ENCODE data around the gene SPECC1L.

The SPECC1L gene

GRCh38 chr22:24363243-24363642 is 92.6 kb downstream of the SPECC1L start:
- no peak for TF ChIP-seq CTCF (IDR thresholded peaks at IDR 0.05)

GRCh38 chr22:24366701-24367100 is 96.1 kb downstream of the SPECC1L start:
- no peak for TF ChIP-seq CTCF (IDR thresholded peaks at IDR 0.05)

- TF ChIP-seq CTCF (IDR thresholded peaks at IDR 0.05): no peak
These were observed 97.2 kb downstream of the SPECC1L start for GRCh38 chr22:24367841-24368240.

- TF ChIP-seq CTCF (IDR thresholded peaks at IDR 0.05): no peak
These were observed 99.8 kb downstream of the SPECC1L start for GRCh38 chr22:24370401-24370800.

GRCh38 chr22:24376002-24376401 is 105.4 kb downstream of the SPECC1L start:
- no peak for TF ChIP-seq CTCF (IDR thresholded peaks at IDR 0.05)

GRCh38 chr22:24376586-24376985 is 106.0 kb downstream of the SPECC1L start:
- no peak for TF ChIP-seq CTCF (IDR thresholded peaks at IDR 0.05)

GRCh38 chr22:24379536-24379935 is 108.9 kb downstream of the SPECC1L start:
- no peak for TF ChIP-seq CTCF (IDR thresholded peaks at IDR 0.05)

- no peak for TF ChIP-seq CTCF (IDR thresholded peaks at IDR 0.05)
These were observed 109.7 kb downstream of the SPECC1L start for GRCh38 chr22:24380220-24380904.

All from LNCAP (cell line).